ENCODE results near the gene NLN.

GRCh38 chr5:65728218-65728617 lies 6.2 kb downstream of the NLN start:
- TF ChIP-seq EZH2 (IDR thresholded peaks at IDR 0.05; ENCODE audit: insufficient read depth, poor library complexity, severe bottlenecking), result no peak
- TF ChIP-seq EZH2phosphoT487 (IDR thresholded peaks at IDR 0.05; ENCODE audit: insufficient read depth, low read depth), result no peak

Measured in GM23248 (cell line).